LNCAP (cell line): Measurements from ENCODE around the gene ZNF568.

Source experiments
- TF ChIP-seq, protein P1 (sequence below): fragments of 450-650 bp; IDR thresholded peaks from 2 replicates; pipeline ENCODE4 v1.5.1; 2017; ENCODE audit warnings: mild to moderate bottlenecking

The ZNF568 gene

DNA sequence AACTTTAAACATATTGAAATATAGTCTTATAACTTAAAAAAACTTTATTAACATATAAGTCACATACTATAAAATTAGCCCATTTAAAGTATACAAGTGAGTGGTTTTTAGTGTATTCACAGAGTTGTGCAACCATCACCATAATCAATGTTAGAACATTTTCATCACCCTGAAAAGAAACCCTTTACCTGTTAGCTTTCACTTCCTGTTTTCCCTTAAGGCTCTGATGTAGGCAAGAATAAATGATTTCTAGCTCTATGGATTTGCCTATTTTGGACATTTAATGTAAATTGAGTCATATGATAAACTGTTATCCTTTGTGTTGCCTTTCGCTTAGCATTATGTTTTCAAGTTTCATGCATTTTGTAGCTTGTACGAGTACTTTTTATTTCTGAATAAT is 15.6 kb downstream of the ZNF568 start:
- TF ChIP-seq, protein P1, sequence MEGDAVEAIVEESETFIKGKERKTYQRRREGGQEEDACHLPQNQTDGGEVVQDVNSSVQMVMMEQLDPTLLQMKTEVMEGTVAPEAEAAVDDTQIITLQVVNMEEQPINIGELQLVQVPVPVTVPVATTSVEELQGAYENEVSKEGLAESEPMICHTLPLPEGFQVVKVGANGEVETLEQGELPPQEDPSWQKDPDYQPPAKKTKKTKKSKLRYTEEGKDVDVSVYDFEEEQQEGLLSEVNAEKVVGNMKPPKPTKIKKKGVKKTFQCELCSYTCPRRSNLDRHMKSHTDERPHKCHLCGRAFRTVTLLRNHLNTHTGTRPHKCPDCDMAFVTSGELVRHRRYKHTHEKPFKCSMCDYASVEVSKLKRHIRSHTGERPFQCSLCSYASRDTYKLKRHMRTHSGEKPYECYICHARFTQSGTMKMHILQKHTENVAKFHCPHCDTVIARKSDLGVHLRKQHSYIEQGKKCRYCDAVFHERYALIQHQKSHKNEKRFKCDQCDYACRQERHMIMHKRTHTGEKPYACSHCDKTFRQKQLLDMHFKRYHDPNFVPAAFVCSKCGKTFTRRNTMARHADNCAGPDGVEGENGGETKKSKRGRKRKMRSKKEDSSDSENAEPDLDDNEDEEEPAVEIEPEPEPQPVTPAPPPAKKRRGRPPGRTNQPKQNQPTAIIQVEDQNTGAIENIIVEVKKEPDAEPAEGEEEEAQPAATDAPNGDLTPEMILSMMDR = no peak

DNA sequence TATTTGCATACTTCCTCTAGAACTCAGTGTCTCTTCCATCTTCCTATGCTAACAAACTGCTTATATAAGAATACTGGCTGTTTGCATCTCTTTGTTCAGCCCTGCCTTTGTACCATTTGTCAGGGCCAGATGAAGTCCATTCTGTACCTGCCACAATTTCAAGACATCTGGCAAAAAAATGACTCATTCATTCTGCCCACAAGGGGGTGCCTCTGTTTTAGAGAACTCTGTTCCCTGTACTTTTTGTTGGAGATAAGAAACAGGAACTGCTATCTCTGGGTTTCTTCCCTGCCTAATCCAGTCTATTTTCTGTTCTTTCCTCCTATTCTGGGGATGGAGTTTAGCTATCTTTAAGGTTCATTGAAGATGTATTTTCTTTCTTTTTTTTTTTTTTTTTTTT is 23.0 kb downstream of the ZNF568 start:
- TF ChIP-seq, protein P1 = no peak

DNA sequence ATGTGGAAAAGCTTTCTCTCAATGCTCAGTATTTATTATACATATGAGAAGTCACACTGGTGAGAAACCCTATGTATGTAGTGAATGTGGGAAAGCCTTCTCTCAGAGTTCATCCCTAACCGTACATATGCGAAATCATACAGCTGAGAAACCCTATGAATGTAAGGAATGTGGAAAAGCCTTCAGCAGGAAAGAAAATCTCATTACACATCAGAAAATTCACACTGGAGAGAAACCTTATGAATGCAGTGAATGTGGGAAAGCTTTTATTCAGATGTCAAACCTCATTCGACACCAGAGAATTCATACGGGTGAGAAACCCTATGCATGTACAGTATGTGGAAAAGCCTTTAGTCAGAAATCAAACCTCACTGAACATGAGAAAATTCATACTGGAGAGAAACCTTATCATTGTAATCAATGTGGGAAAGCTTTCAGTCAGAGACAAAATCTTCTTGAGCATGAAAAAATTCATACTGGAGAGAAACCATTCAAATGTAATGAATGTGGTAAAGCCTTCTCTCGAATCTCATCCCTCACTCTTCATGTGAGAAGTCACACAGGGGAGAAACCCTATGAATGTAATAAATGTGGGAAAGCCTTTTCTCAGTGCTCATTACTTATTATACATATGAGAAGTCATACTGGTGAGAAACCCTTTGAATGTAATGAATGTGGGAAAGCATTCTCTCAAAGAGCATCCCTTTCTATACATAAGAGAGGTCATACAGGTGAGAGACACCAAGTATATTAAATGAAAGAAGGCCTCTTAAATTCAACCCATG is 34.4 kb downstream of the ZNF568 start:
- TF ChIP-seq, protein P1 = no peak

DNA sequence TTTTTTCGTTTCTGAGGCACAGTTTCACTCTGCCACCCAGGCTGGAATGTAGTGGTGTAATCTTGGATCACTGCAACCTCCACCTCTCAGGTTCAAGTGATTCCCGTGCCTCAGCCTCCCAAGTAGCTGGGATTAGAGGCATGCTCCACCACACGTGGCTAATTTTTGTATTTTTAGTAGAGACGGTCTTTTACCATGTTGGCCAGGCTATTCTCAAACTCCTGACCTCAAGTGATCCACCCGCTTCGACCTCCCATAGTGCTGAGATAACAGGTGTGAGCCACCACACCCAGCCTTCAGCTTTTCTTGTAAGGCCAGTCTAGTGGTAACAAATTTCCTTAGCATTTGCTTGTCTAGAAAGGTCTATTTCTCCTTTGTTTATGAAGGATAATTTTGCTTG is 46.2 kb downstream of the ZNF568 start:
- TF ChIP-seq, protein P1 = no peak

DNA sequence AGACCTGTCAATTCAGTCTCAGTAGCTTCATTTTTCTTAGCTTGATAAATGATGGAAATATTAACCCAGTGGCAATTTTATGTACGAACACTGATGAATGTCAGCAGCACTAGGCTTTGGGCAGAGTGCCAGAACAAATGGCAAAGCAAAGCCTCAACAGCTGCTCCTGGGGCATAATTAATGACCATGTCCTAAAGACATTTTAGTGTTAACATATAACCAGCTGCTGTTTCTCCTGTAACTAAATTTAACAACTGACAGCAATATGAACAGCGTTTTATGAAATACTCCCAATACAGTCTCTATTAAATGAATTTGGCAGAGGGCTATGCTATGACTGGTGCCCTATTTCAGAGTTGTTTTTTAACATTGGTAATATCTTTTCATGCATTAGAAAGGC is 47.1 kb downstream of the ZNF568 start:
- TF ChIP-seq, protein P1 = no peak

DNA sequence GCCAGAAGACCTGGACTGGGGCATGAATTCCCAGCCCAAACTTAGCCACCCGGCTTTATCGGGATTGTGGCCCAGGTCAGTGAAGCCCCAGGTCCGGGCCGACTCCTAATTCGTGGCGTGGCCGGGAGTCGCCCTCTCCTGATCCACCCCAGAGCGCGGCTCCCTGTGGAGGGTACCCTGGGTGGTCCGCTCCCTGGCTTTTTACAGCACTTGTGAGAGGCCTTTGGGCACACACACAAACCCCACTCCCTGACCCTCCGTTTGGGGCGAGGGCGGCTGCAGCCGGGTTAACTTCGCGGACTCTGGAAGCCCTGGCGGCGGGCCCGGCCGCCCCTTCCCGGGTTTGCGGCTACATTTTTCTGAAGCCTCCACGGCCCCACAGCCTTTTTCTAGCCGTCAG is 56.4 kb downstream of the ZNF568 start:
- TF ChIP-seq, protein P1 = no peak

DNA sequence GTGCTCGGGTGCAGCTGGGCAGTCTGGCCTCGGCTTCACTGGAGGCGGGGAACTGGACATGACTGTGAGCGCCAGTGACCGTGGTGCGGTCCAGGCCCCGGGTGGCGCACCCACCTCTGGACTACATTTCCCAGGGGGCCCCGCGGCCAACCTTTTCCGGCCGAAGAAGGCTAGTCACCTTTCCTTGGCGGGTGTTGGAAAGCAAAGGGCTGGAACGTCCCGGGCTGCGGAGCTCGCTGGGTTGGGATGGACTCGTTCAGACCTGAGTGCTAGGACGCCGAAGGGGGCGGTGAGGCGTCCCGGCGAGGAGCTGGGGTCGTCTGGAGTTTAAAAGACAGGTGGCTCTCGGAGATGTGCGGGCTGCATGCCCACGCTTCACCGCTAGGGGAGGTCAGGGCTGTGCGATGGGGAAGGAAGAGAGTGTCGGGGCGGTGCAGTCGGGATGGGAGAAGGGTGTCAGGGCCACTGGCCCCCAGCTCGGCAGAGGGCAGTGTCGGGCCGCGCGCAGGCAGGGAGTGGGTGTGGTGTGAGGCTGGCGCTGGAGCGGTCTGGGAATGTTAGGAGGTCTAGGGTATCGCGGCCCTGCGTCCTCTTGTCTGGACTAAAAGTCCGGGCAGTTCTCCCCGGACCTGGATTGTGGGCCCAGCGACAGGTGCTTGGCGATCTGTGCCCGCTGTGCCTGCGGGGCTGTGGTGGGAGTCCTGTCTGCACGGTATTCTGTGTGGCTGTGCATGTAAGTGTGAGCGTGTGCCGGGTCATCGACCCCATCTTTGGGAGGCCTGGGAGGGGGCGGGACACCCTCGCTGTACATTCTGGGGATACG is 57.1 kb downstream of the ZNF568 start:
- TF ChIP-seq, protein P1 = peak; percentile 100
